Glutamatergic neuron (in vitro differentiated cells): ENCODE data around the gene SLC22A2. TPM values are rescaled to one million over a fixed set of nuclear protein-coding genes. Genes with fewer than 3 reads are reported as not detected.

Source experiments
- DNase-seq: peaks from one replicate; pipeline ENCODE4 v3.0.0; 2022
- H3K27ac Mint-ChIP-seq: one replicate; pipeline ENCODE4 v1.8.0; 2020; ENCODE audit warnings: mild to moderate bottlenecking, mixed read lengths, inconsistent platforms; ENCODE audit not compliant: unreplicated experiment
- H3K27me3 Mint-ChIP-seq: one replicate; pipeline ENCODE4 v1.8.0; 2020; ENCODE audit warnings: mild to moderate bottlenecking, moderate library complexity, mixed read lengths, inconsistent platforms; ENCODE audit not compliant: unreplicated experiment
- H3K36me3 Mint-ChIP-seq: one replicate; pipeline ENCODE4 v1.8.0; 2020; ENCODE audit warnings: mild to moderate bottlenecking, mixed read lengths, inconsistent platforms; ENCODE audit not compliant: unreplicated experiment
- H3K4me1 Mint-ChIP-seq: one replicate; pipeline ENCODE4 v1.8.0; 2020; ENCODE audit warnings: mild to moderate bottlenecking, low read depth, mixed read lengths, inconsistent platforms; ENCODE audit not compliant: unreplicated experiment
- H3K4me3 Mint-ChIP-seq: one replicate; pipeline ENCODE4 v1.8.0; 2020; ENCODE audit warnings: mild to moderate bottlenecking, mixed read lengths, inconsistent platforms; ENCODE audit not compliant: unreplicated experiment
- H3K9me3 Mint-ChIP-seq: one replicate; pipeline ENCODE4 v1.8.0; 2020; ENCODE audit warnings: mild to moderate bottlenecking, moderate library complexity, mixed read lengths, inconsistent platforms; ENCODE audit not compliant: unreplicated experiment
- CTCF ChIP-seq: fragments of 200-600 bp; sonication (generic); IDR thresholded peaks from one replicate; pipeline ENCODE4 v1.5.0; 2021; ENCODE audit not compliant: partially characterized antibody, unreplicated experiment
- total RNA-seq: library from RNA; stranded (reverse); fragmentation: NEBNext Ultra II Directional; extraction: Animal tissue kit (Norgen Biotek cat#: 25700); gene quantifications from one replicate; pipeline ENCODE4 v1.2.1, GENCODE V29; 2021; ENCODE audit not compliant: unreplicated experiment

The SLC22A2 gene
- total RNA-seq, 1 donor from 2014 or later: not detected

- no peak for DNase-seq
- no peak overlapping the region for H3K4me3 Mint-ChIP-seq
- peaks cover 2% of the 10 kb centered on the region for H3K9me3 Mint-ChIP-seq
- H3K27ac Mint-ChIP-seq: no peak overlapping the region
- peaks cover 3% of the 10 kb centered on the region for H3K27me3 Mint-ChIP-seq
- no peak for TF ChIP-seq CTCF
- H3K36me3 Mint-ChIP-seq: no peaks in the 10 kb centered on the region
- no peaks in the 10 kb centered on the region for H3K4me1 Mint-ChIP-seq
These were observed 16.4 kb upstream of the SLC22A2 start for GRCh38 chr6:160274871-160275510.

GRCh38 chr6:160273750-160274149 is 15.1 kb upstream of the SLC22A2 start:
- DNase-seq: no peak
- no peaks in the 10 kb centered on the region for H3K4me1 Mint-ChIP-seq
- no peak for TF ChIP-seq CTCF
- peaks cover 3% of the 10 kb centered on the region for H3K27me3 Mint-ChIP-seq
- no peak overlapping the region for H3K27ac Mint-ChIP-seq
- H3K4me3 Mint-ChIP-seq: no peak overlapping the region
- peaks cover 2% of the 10 kb centered on the region for H3K9me3 Mint-ChIP-seq
- H3K36me3 Mint-ChIP-seq: no peaks in the 10 kb centered on the region

- no peak for TF ChIP-seq CTCF
- no peaks in the 10 kb centered on the region for H3K4me1 Mint-ChIP-seq
- no peaks in the 10 kb centered on the region for H3K36me3 Mint-ChIP-seq
- H3K27me3 Mint-ChIP-seq: peaks cover 3% of the 10 kb centered on the region
- DNase-seq: no peak
- peaks cover 4% of the 10 kb centered on the region for H3K9me3 Mint-ChIP-seq
- no peak overlapping the region for H3K27ac Mint-ChIP-seq
- H3K4me3 Mint-ChIP-seq: no peak overlapping the region
These were observed 14.6 kb upstream of the SLC22A2 start for GRCh38 chr6:160273196-160273595.

GRCh38 chr6:160272707-160273106 is 14.1 kb upstream of the SLC22A2 start:
- peaks cover 2% of the 10 kb centered on the region for H3K9me3 Mint-ChIP-seq
- no peak overlapping the region for H3K27ac Mint-ChIP-seq
- no peak for DNase-seq
- no peak for TF ChIP-seq CTCF
- H3K36me3 Mint-ChIP-seq: no peaks in the 10 kb centered on the region
- H3K4me3 Mint-ChIP-seq: no peak overlapping the region
- H3K4me1 Mint-ChIP-seq: no peaks in the 10 kb centered on the region
- H3K27me3 Mint-ChIP-seq: peaks cover under 1% of the 10 kb centered on the region

- no peak for DNase-seq
- peaks cover 2% of the 10 kb centered on the region for H3K9me3 Mint-ChIP-seq
- no peaks in the 10 kb centered on the region for H3K4me1 Mint-ChIP-seq
- no peaks in the 10 kb centered on the region for H3K36me3 Mint-ChIP-seq
- no peak for TF ChIP-seq CTCF
- H3K27ac Mint-ChIP-seq: no peak overlapping the region
- no peaks in the 10 kb centered on the region for H3K27me3 Mint-ChIP-seq
- no peak overlapping the region for H3K4me3 Mint-ChIP-seq
These were observed 11.7 kb upstream of the SLC22A2 start for GRCh38 chr6:160270347-160270746.
